ENCODE results near the gene RSRC1.

DNA sequence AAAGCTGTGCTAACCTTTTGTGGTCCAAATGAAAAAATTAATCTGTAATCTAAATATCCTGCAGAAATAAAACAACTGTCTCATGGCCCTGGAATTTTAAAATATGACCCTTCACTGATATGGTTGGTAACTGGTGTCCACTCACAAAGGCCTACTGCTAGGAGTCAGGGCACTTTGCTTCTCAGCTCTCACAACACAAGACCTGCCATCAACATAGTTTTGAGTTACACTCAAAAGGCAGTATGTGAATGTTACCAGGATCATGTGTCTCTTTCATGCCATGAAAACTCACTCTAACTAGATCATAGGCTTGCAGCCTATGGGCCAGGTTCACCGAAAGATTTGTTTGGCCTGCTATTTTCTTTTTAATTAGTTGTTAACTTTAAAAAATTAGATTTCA lies 451.1 kb downstream of the RSRC1 start:
- TF ChIP-seq, protein P1, sequence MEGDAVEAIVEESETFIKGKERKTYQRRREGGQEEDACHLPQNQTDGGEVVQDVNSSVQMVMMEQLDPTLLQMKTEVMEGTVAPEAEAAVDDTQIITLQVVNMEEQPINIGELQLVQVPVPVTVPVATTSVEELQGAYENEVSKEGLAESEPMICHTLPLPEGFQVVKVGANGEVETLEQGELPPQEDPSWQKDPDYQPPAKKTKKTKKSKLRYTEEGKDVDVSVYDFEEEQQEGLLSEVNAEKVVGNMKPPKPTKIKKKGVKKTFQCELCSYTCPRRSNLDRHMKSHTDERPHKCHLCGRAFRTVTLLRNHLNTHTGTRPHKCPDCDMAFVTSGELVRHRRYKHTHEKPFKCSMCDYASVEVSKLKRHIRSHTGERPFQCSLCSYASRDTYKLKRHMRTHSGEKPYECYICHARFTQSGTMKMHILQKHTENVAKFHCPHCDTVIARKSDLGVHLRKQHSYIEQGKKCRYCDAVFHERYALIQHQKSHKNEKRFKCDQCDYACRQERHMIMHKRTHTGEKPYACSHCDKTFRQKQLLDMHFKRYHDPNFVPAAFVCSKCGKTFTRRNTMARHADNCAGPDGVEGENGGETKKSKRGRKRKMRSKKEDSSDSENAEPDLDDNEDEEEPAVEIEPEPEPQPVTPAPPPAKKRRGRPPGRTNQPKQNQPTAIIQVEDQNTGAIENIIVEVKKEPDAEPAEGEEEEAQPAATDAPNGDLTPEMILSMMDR (conservative IDR thresholded peaks at IDR 0.05 in 1 of 2, IDR thresholded peaks at IDR 0.05 in 1 of 2; ENCODE audit: low read depth in 1 of 2, low read length in 2 of 2), result no peak
- no peak for TF ChIP-seq EZH2 (IDR thresholded peaks at IDR 0.05; ENCODE audit: low read length, missing control alignments)
